ENCODE results near the gene ZDHHC7.

Gene ZDHHC7

DNA sequence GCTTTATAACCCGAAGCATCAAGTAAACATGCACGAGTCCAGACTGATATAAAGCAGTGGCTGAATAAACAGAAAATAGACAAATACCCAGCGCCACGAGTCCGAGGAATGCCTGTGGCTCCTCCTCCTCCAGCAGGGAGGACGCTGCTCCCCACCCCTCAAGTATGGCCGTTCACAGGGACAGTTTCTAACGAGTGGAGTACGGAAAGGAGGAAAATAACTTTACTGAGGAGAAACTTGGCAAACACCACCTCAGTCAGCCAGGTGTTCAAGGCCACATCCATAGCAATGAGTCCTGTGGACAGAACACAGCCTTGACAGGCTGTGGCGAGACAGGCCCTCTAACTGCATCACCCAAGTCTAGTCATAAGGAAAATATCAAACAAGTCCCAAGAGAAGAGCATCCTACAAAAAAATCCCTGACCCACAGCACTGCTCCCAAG lies 9.2 kb downstream of the ZDHHC7 start:
- in situ Hi-C loops (cut with HindIII; ENCODE audit: low sequenced_read_pairs): no loop called here

GRCh38 chr16:84999857-85000480 lies 11.4 kb downstream of the ZDHHC7 start:
- in situ Hi-C loops (cut with HindIII; ENCODE audit: low sequenced_read_pairs): no loop called here

DNA sequence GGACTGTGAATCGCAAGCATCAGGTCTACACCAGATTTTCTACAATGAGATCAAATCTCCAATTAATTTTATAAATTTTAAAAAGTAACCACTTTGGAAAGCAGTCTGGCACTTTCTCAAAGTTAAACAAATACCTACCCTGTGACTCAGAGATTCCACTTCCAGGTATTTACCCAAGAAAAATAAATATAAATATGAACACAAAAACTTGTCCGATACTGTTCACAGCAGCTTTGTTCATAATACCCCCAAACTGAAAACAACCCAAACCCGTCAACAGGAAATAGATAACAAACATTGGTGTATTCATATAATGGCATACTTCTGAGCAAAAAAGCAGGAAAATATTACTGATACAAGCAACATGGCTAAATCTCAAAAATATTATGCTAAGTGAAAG lies 12.1 kb downstream of the ZDHHC7 start:
- in situ Hi-C loops (cut with HindIII; ENCODE audit: low sequenced_read_pairs): no loop called here

GRCh38 chr16:84996365-84996764 lies 15.0 kb downstream of the ZDHHC7 start:
- in situ Hi-C loops (cut with HindIII; ENCODE audit: low sequenced_read_pairs): no loop called here

GRCh38 chr16:84995663-84996062 lies 15.7 kb downstream of the ZDHHC7 start:
- in situ Hi-C loops (cut with HindIII; ENCODE audit: low sequenced_read_pairs): no loop called here

DNA sequence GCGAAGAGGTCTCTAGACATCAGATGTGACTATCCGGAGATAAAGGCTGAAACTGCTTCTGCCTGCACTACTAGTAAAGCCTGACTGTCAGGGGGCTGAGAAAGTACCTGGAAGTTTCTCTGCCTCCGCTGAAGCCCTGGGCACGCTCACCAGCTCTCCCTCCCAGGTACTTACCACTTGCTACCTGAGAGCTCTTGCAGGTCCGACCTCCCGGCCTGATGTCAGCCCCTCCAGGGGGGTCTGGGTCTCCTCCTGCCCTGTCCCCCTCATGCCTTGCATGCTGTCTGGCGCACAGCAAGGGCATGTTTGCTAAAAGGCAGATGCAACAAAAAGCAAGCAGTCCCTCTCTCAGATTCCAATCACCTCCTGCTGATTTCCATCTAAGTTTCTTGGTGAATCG lies 17.4 kb downstream of the ZDHHC7 start:
- in situ Hi-C loops (cut with HindIII; ENCODE audit: low sequenced_read_pairs): no loop called here

- in situ Hi-C loops (cut with HindIII; ENCODE audit: low sequenced_read_pairs): no loop called here
Measured at GRCh38 chr16:84992717-84993075, 18.6 kb downstream of the ZDHHC7 start.

GRCh38 chr16:84990782-84991181 lies 20.6 kb downstream of the ZDHHC7 start:
- in situ Hi-C loops (cut with HindIII; ENCODE audit: low sequenced_read_pairs): no loop called here

DNA sequence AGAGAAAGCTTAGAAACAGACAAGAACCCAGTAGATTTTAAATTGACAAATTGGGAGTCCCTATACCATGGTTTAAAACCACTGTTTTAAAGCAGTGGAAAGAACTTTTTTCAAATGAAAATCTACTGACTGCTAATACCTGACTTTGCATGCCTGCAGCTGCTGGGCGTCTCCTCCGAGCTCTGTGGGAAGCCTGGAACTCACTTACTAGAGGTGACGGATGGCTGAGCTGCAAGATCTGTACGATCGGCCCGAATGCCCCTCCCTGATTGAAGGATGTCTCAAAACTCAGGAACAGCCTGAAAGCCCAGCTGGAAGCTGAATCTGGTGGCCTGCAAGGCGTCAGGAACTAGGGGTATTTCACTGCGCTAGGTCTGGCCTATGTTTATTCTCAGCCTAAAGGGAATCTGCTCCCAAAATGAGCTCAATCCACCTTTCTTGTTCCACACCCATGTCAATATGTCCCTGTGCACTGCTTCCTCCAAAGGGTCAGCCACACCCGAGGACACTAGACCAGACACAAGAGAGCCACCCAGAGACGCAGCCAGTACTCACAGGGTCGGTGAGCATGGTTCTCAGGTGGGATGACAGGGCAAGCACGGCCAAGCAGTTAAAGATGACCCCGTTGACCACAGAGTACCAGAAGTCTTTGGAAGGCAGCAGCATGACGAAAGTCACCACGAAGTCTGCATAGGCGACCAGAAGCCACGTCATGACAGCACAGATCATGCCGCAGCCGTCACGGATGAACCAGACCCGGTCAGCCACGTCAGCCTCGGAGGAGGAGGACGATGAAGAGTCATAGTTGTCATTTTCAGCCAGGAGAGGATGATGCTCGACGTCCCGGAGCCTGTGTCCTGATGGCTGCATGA lies 21.4 kb downstream of the ZDHHC7 start:
- in situ Hi-C loops (cut with HindIII; ENCODE audit: low sequenced_read_pairs): no loop called here

- in situ Hi-C loops (cut with HindIII; ENCODE audit: low sequenced_read_pairs): no loop called here
Measured at GRCh38 chr16:84988328-84989080, 22.8 kb downstream of the ZDHHC7 start.

- in situ Hi-C loops (cut with HindIII; ENCODE audit: low sequenced_read_pairs): no loop called here
Measured at GRCh38 chr16:84986879-84987278, 24.5 kb downstream of the ZDHHC7 start.

- in situ Hi-C loops (cut with HindIII; ENCODE audit: low sequenced_read_pairs): no loop called here
Measured at GRCh38 chr16:84986102-84986501, 25.2 kb downstream of the ZDHHC7 start.

GRCh38 chr16:84985079-84986065 lies 26.0 kb downstream of the ZDHHC7 start:
- in situ Hi-C loops (cut with HindIII; ENCODE audit: low sequenced_read_pairs): no loop called here

GRCh38 chr16:84982434-84982833 lies 28.9 kb downstream of the ZDHHC7 start:
- in situ Hi-C loops (cut with HindIII; ENCODE audit: low sequenced_read_pairs): no loop called here

DNA sequence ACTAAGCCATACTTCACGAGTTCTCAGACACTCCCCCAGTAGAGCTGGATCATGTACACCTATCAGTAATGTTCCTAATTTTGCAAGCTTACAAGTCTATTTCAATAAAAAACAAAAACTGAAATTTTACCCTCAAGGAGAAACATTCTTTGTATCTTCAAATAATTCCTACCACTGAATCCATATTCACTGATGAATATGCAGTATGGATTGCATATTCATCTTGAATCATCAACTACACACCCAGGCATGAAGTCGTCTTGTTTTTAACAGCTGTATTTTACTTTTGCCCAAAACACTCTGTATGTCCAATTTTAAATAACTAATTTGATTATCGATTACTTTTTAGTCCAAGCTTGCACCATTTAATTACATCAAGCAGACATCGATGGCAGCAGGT lies 31.8 kb downstream of the ZDHHC7 start:
- in situ Hi-C loops (cut with HindIII; ENCODE audit: low sequenced_read_pairs): loop anchor here (5.0 to 10.0 kb wide), 4 partner anchors 52 to 222 kb away; no protein-coding TSS in a partner anchor

GRCh38 chr16:84976644-84977400 lies 34.5 kb downstream of the ZDHHC7 start:
- in situ Hi-C loops (cut with HindIII; ENCODE audit: low sequenced_read_pairs): loop anchor here (5.0 to 10.0 kb wide), 4 partner anchors 50 to 220 kb away; no protein-coding TSS in a partner anchor

GRCh38 chr16:84975522-84975921 lies 35.8 kb downstream of the ZDHHC7 start:
- in situ Hi-C loops (cut with HindIII; ENCODE audit: low sequenced_read_pairs): loop anchor here (5.0 to 10.0 kb wide), 4 partner anchors 48 to 218 kb away; no protein-coding TSS in a partner anchor

- in situ Hi-C loops (cut with HindIII; ENCODE audit: low sequenced_read_pairs): loop anchor here (5.0 to 10.0 kb wide), 4 partner anchors 48 to 218 kb away; no protein-coding TSS in a partner anchor
Measured at GRCh38 chr16:84975066-84975465, 36.3 kb downstream of the ZDHHC7 start.

DNA sequence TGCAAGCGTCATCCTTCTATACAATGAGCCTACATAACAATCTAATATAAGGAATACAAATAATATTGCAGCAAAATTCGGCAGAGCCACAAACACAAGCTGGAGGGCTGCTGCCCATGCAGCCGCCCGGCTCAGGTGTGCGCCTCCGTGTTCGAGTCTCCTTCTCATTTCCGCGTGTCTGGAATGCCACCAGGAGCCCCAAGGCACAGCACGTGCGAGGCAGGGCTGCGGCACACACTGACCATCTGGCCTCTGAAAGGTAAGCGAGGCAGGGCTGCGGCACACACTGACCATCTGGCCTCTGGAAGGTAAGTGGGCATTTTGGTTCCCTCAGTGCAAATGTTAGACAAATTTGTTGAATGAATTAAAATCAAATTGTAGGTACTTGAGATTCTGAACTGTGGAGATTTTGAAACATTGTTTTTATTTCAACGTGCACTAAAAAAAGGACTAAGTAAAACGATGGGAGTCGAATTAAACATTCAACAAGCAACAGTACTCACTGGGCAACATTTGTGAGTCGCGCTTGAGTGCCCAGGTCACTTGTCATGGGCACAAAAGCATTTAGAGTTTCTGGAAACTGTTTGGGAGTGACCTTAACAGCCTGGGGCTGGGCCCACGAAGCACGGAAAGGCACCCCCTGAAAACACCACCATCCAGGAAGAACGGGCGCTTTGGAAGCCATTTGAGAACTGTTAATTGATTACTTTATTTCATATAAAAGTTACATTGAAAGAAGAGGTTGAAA lies 37.4 kb downstream of the ZDHHC7 start:
- in situ Hi-C loops (cut with HindIII; ENCODE audit: low sequenced_read_pairs): loop anchor here (10.0 kb wide), 1 partner anchor 61 kb away; no protein-coding TSS in a partner anchor

Measured in endothelial cell of hepatic sinusoid (primary cell).